Bronchial epithelial cell (primary cell): ENCODE results near the gene SMYD2. TPM values are rescaled to one million over a fixed set of nuclear protein-coding genes. Genes with fewer than 3 reads are reported as not detected.

Source experiments
- DNase-seq: peaks from one replicate; pipeline ENCODE4 v3.0.0-alpha.2; 2010; ENCODE audit warnings: low read depth
- FAIRE-seq: peaks from 2 replicates; lab custom pipeline; 2011; peaks lifted over from hg19 to GRCh38; lab: Jason Lieb, UNC
- H3K27me3 ChIP-seq: 2 replicates; pipeline ENCODE4 v1.5.1; 2011; ENCODE audit warnings: low read length; ENCODE audit not compliant: control insufficient read depth, insufficient read depth
- H3K36me3 ChIP-seq: 2 replicates; pipeline ENCODE4 v1.5.1; 2011; ENCODE audit warnings: low read length; ENCODE audit not compliant: control insufficient read depth, insufficient read depth
- H3K4me3 ChIP-seq: 2 replicates; pipeline ENCODE4 v1.5.1; 2011; ENCODE audit warnings: mild to moderate bottlenecking, low read depth, low read length, control low read depth
- total RNA-seq: library from RNA; depleted of rRNA; stranded (reverse); fragments of >200 nt; gene quantifications from 2 replicates; pipeline ENCODE4 v1.2.1, GENCODE V29; 2014
- TF ChIP-seq, protein P1 (sequence below): IDR thresholded peaks from 2 replicates; pipeline ENCODE4 v1.5.1; 2011; ENCODE audit warnings: mild to moderate bottlenecking, moderate library complexity, low read length, control low read depth, inconsistent platforms; ENCODE audit not compliant: insufficient read depth, severe bottlenecking

The SMYD2 gene
- total RNA-seq, 1 donor from 2014 or later = 58.4 TPM

DNA sequence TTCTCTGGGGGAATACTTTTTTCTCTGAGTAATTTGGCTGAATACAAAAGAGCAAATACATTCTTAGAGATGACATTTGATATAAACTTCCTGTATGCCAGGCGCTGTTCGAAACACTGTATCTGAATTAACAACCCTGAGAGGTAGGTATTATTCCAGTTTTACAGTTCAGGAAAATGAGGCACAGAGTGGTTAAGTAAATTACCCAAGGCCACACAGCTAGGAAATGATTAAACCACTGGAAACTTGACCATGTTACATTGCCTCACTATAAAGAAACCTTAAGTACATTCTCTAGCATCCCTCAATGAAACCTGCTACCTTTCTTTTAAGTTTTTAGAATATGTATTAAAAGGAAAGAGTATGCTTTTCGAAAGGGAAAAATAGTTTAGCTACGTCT, 54.6 kb downstream of the SMYD2 start:
- Histone ChIP-seq H3K27me3 (no peaks in the 10 kb centered on the region), H3K36me3 (peaks cover 9% of the 10 kb centered on the region), H3K4me3 (no peak overlapping the region)
- no peak for FAIRE-seq
- TF ChIP-seq, protein P1, sequence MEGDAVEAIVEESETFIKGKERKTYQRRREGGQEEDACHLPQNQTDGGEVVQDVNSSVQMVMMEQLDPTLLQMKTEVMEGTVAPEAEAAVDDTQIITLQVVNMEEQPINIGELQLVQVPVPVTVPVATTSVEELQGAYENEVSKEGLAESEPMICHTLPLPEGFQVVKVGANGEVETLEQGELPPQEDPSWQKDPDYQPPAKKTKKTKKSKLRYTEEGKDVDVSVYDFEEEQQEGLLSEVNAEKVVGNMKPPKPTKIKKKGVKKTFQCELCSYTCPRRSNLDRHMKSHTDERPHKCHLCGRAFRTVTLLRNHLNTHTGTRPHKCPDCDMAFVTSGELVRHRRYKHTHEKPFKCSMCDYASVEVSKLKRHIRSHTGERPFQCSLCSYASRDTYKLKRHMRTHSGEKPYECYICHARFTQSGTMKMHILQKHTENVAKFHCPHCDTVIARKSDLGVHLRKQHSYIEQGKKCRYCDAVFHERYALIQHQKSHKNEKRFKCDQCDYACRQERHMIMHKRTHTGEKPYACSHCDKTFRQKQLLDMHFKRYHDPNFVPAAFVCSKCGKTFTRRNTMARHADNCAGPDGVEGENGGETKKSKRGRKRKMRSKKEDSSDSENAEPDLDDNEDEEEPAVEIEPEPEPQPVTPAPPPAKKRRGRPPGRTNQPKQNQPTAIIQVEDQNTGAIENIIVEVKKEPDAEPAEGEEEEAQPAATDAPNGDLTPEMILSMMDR = no peak
- no peak for DNase-seq

DNA sequence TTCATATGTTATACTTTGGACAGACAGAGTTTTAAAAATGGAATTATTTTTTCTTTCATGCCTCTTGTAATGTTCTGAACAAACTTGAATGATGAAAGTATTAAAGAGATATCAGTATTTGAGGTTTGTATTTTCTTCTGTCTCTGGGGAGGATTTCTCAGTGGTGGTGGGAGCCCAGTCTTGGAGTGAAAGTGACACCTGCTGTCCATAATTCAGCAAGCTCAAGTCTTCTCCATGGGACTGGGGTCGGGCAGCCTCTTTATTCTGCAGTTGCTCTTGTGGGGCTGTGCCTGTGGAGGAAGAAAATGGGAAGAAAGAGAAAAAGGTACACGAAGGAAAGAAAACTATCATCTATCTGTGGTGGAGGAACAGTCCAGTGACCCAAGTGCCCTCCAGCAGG, 56.1 kb downstream of the SMYD2 start:
- TF ChIP-seq, protein P1 = no peak
- peaks cover 9% of the 10 kb centered on the region for H3K36me3 ChIP-seq
- no peak overlapping the region for H3K4me3 ChIP-seq
- FAIRE-seq = no peak
- no peaks in the 10 kb centered on the region for H3K27me3 ChIP-seq
- DNase-seq = no peak

DNA sequence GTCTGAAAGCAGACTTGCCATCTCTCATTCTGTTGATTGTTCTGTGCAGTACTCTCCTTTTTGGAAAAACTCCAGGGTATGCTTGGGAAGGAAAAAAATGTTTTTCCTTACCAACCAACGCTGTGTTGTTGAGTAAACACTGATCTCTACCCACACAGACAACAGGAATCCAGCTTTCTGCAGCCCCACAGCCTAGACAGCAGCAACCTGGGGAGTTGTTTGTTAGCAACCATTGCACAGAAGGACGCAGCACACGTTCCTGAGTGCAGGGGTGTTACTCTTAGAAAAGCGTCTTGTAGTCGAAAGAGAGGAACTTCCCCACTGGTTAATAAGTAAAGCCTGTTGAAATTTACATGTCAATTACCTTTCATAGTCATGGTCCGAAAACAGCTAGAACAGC, 56.6 kb downstream of the SMYD2 start:
- DNase-seq = no peak
- TF ChIP-seq, protein P1 = no peak
- Histone ChIP-seq H3K36me3 (peaks cover 9% of the 10 kb centered on the region), H3K4me3 (no peak overlapping the region), H3K27me3 (no peaks in the 10 kb centered on the region)
- FAIRE-seq = no peak

DNA sequence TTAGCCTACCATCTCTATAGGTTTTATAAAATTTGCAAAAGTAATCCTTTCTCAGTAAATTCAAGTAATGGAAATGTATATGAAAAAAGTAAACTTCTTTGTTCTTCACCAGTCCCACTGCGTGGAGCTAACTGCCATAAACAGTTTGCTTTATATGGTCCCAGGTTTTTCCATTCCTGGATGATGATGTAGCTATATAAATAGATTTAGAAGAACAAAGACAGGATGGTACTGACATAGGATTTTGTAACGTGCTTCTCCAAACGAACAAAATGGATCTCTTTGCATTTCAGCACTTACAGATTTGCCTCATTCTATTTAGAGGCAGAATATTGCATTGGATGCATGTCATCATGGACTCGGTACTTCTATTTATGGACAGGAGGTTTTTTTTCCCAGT, 57.3 kb downstream of the SMYD2 start:
- no peak for DNase-seq
- Histone ChIP-seq H3K27me3 (no peaks in the 10 kb centered on the region), H3K4me3 (no peak overlapping the region), H3K36me3 (peaks cover 9% of the 10 kb centered on the region)
- no peak for FAIRE-seq
- TF ChIP-seq, protein P1 = no peak

DNA sequence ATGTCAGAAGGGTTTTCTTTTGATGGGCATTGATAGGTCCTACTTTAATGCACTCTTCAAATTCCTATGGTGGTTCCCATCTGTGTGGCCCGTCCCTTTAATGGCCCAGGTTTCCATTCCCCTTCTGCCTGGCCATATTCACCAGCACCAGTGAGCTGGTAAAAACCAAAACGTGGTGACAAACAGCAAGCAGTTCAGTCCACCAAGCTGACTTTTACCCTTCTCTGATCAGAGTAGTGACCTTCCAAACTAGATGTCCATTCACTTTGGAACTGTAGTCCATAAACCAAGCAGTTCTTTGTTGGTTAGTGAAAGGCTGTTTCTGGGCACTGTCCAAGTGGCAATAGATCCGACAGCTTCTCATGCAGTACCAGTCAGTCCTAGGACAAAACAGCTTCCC, 60.5 kb downstream of the SMYD2 start:
- FAIRE-seq (peak; percentile 40), DNase-seq (no peak)
- Histone ChIP-seq H3K4me3 (no peak overlapping the region), H3K36me3 (no peaks in the 10 kb centered on the region), H3K27me3 (no peaks in the 10 kb centered on the region)
- TF ChIP-seq, protein P1 = no peak

DNA sequence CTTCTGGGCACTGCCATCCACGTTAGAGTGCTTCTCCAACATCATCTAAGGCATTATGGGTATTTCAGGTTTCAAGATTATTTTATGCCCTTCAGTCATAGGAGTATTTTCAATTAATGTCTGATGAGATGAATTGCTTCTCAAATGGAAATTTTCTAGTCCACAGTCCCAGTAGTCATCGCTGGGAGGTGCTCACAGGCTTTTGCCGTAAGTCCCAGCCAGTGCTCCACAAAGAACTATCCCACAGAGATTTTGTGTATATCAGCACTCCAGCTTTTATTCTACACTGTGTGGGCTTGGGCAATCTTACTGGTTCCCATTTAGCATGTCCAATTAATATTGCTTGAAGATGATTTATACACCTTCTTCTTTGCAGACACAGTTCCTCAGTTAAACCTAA, 61.0 kb downstream of the SMYD2 start:
- TF ChIP-seq, protein P1 = no peak
- FAIRE-seq = no peak
- no peak for DNase-seq
- Histone ChIP-seq H3K27me3 (no peaks in the 10 kb centered on the region), H3K36me3 (no peaks in the 10 kb centered on the region), H3K4me3 (no peak overlapping the region)
